NCI-H1694 treated with DMSO at 0.1 percent for 48 hours (cell line): ENCODE results near the gene MTCH1.

Experiments
- DNase-seq: peaks from one replicate; lab custom pipeline; 2025; lab: John Stamatoyannopoulos, UW

Gene MTCH1

GRCh38 chr6:36970892-36971842, 14.8 kb downstream of the MTCH1 start:
- no peak for DNase-seq

DNA sequence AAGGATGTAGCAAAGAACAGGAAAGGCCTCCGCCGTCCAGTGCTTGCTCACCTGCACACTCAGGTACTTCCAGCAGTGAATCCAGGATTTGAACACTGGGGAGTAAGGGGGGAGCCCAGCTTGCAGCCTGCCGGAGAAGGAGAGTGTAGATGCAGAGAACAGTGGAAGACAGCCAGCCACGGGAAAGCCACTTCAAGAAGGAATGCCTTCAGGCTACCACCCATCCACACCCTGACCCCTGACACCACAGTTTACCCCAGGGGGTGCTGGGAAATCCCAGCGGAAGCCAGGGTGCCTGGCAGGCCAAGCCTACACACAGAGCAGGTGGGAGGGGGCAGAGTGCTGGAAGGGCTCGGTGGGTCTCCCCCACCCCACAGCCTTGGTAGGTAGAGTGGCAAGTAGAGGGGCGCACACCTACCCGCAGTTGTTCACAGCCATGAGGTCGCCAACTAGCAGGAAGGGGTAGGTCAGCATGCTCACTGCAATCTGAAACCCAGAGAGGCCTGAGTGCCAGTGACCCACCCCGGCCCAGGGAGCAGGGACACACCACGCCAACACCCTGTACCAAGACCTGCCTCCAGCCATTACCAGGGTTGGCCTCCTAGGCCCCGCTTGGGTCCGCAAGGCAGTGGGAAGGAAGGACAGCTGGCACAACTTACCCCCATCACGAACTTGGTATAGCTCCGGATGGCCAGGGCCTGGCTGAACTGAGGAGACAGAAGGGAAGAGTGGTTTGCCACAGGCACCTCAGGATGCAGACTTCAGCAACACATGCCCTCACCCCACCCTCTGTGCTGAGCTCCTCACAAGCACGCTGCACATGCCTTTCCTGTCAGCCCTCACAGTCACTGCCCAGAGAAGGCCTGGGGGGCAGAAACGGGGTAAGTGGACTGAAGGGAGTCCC, 15.8 kb downstream of the MTCH1 start:
- no peak for DNase-seq

DNA sequence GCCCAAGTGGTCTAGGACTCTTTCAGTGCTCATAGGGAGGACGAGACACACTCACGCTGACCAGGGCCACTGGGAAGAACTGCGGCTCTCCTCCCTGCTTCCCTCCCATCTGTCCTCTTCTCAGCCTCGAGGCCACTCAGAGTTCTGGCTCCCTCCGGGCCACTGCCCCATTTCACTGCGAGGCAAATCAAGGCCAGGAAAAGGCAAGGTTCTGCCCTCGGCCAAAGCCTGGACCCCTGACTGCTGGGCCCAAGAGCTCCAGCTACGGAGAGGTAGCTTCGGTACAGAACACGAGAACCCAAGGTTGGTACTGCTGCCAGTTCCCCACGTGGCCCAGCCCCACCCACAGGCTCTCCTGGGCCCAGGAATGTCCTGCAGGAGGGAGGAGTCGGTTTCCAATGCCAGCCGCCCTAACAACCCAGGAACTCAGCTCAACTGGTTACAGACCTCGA, 16.7 kb downstream of the MTCH1 start:
- no peak for DNase-seq

DNA sequence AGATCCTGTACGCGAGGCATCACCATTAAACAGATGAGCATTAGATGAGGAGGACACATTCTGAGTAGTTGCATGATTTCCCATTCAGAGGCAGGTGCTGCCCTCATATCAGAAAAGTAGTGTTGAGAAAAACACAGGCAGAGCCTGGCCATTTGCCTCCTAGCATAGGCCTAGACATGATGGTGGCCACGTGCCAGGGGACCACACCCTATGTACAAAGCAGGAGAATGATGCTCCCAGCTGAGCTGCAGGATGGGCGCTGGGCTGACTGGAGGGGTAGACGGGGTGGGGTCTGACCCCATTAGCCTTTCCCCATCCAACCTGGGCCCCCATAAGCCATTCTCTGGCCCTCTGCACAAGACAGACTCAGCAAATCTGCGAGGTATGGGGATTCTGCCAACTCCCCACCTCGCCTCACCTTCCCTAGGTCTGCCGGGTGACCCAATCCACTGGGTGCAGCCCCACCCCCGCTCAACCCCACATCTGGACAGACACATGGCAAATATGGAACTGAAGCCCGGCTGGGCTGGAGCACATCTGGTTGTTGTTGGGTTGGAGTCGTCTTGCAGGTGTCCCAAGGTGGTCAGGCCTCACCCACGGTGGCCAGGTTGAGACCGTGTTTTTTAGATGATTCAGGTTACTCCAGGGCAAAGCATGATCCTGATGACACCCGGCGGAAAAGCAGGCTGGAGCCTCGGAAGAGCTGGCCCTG, 17.6 kb downstream of the MTCH1 start:
- no peak for DNase-seq

DNA sequence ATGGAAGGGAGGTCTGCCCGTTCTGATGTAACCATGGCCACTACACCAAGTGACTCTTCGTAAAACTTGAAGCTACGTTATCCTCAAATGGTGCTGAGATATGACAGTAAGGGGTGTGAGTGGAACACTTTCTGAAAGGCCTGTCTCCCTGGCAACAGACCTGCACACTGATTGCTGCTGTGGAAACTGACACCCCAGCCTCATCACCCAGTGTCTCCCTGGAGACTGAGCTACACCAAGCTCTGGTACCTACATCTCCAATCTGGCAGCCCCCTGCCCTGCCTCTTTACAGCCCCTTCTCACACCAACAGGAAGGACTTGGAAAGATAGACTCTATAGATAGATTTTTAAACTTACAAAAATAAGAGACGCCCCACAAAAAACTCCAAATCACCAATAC, 18.2 kb downstream of the MTCH1 start:
- no peak for DNase-seq

GRCh38 chr6:36967301-36967700, 18.7 kb downstream of the MTCH1 start:
- no peak for DNase-seq

- no peak for DNase-seq
Measured at GRCh38 chr6:36964908-36965307, 21.1 kb downstream of the MTCH1 start.

DNA sequence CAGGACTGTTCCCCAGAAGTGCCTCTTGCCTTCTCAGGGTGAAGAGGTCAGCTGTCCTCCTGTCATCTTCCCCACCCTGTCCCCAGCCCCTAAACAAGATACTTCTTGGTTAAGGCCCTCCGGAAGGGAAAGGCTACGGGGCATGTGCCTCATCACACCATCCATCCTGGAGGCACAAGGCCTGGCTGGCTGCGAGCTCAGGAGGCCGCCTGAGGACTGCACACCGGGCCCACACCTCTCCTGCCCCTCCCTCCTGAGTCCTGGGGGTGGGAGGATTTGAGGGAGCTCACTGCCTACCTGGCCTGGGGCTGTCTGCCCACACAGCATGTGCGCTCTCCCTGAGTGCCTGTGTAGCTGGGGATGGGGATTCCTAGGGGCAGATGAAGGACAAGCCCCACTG, 21.6 kb downstream of the MTCH1 start:
- no peak for DNase-seq

GRCh38 chr6:36963451-36964290, 22.3 kb downstream of the MTCH1 start:
- DNase-seq = no peak

DNA sequence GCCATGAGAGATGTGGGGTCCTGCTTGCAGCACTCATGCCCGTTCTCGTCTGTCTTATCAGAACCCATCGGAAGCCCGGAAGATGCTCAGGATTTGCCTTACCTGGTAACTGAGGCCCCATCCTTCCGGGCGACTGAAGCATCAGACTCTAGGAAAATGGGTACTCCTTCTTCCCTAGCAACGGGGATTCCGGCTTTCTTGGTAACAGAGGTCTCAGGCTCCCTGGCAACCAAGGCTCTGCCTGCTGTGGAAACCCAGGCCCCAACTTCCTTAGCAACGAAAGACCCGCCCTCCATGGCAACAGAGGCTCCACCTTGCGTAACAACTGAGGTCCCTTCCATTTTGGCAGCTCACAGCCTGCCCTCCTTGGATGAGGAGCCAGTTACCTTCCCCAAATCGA, 23.1 kb downstream of the MTCH1 start:
- DNase-seq = no peak

DNA sequence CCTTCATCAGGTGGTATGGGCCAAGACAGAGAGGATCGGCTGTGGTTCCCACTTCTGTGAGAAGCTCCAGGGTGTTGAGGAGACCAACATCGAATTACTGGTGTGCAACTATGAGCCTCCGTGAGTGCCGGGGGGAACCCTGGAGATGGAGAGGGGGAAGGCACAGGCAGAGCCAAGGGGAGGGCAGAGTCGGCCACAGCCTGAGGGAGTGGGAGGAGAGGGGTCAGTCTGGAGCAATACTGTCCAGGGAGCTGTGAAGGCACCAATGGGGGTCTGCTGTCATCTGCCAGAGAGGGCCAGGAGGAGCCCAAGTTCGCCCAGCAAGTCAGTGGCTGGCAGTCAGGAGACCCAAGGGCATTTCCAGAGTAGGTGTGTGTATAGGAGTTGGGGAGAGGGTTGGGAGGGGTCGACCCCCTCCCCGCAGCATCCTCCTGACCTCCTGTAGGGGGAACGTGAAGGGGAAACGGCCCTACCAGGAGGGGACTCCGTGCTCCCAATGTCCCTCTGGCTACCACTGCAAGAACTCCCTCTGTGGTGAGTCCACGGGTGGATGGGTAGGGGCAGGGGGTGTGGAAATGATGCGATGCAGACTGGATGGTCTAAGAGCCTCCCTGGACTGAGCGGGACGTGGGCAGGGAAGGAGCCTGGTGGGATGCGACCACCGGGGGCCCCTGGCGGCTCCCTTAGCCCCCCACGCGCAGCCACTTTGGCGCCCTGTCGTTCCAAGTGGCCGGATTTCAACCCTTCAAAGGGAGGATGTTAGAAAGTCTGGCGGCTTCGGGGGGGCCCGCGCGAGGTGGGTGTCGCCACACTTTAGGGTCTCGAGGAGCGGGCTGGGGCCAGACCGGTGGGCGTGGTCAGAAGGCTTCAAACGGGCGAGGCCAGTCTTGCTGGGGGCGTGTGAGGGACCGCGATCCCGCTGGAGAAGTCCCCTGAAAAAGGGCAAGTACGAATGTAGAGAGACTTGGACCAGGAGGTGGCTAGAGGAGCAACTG, 24.3 kb downstream of the MTCH1 start:
- DNase-seq = no peak

GRCh38 chr6:36959555-36960250, 26.3 kb downstream of the MTCH1 start:
- no peak for DNase-seq

- no peak for DNase-seq
Measured at GRCh38 chr6:36958775-36959554, 27.0 kb downstream of the MTCH1 start.

DNA sequence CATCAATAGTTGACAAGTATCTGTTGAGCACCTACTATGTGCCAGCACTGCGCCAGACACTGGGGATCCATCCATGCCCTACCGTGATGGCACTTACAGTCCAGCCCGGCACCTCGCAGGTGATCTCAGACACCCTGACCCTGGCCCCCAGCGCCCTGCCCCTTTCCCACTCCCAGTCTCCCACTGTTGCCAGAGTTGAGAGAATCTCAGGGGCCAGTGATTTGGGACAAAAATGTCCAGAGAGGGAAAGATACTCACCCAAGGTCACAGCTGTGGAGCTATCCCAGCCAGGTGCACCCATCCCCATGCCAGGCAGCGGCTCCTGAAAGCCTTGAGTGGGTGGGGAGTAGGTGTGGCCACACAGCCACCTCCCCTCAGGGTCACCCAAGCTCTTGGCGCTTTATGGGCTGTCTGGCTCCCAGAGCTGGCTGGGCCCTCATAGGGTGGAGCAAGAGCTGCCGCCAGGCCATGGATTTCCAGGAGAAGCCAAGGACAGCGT, 28.2 kb downstream of the MTCH1 start:
- no peak for DNase-seq

GRCh38 chr6:36956446-36956820, 29.6 kb downstream of the MTCH1 start:
- DNase-seq = no peak

- DNase-seq = no peak
Measured at GRCh38 chr6:36955671-36956445, 30.1 kb downstream of the MTCH1 start.

DNA sequence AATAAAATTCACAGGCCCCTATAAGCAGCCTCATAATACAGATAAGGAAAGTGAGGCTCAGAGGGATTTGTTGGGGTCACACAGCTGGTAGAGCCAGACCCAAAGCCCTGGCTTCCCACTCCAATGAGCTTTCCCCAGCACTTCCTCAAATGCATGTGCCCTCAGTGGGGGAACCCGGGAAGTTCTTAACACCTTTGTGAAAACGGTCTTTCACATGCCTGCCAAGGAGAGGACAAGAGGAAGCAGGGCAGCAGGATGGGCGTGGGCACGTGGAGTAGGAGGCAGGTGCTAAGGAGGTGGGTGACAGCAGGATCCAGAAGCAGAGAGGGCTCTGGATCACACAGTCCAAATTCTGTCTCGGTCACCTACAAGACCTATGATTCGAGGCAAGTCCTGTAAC, 30.9 kb downstream of the MTCH1 start:
- DNase-seq = no peak
